Skeletal muscle tissue (tissue), 4 donors: ENCODE data around the gene DYNC1H1. TPM values are rescaled to one million over a fixed set of nuclear protein-coding genes. Genes with fewer than 3 reads are reported as not detected.
"Not testable (repeated sequence)": the region's sequence is repeated elsewhere in the genome, so short reads cannot be mapped to it uniquely, and the experiment has no call there.

Source experiments
- H3K27ac ChIP-seq: one replicate; pipeline ENCODE4 v1.7.0; 2013; ENCODE audit warnings: mild to moderate bottlenecking, low read depth, low read length, inconsistent platforms
- H3K27me3 ChIP-seq, 3 donors: one replicate each; pipeline ENCODE4 v1.7.0; 2013; ENCODE audit warnings: low read length in 3 of 3; ENCODE audit not compliant: control insufficient read depth in 3 of 3, insufficient read depth in 3 of 3
- H3K36me3 ChIP-seq, 3 donors: one replicate each; pipeline ENCODE4 v1.7.0; 2013; ENCODE audit warnings: low read length in 3 of 3; ENCODE audit not compliant: control insufficient read depth in 3 of 3, insufficient read depth in 3 of 3
- H3K4me1 ChIP-seq, 3 donors: one replicate each; pipeline ENCODE4 v1.7.0; 2013; ENCODE audit warnings: low read length in 3 of 3, mild to moderate bottlenecking in 3 of 3; ENCODE audit not compliant: control insufficient read depth in 3 of 3, insufficient read depth in 3 of 3
- H3K4me3 ChIP-seq, 3 donors: one replicate each; pipeline ENCODE4 v1.7.0; 2013; ENCODE audit warnings: low read length in 3 of 3
- H3K9ac ChIP-seq, 3 donors: one replicate each; pipeline ENCODE4 v1.7.0; 2013; ENCODE audit warnings: low read length in 3 of 3, mild to moderate bottlenecking in 3 of 3, moderate library complexity in 2 of 3, low read depth in 1 of 3
- H3K9me3 ChIP-seq, 3 donors: one replicate each; pipeline ENCODE4 v1.7.0; 2013; ENCODE audit warnings: low read length in 3 of 3; ENCODE audit not compliant: control insufficient read depth in 3 of 3
- total RNA-seq: library from RNA; depleted of rRNA; stranded (reverse); fragments of >200 nt; gene quantifications from one replicate; pipeline ENCODE4 v1.2.3, GENCODE V29; 2014
- donor health status: Osteomylitis.

Gene DYNC1H1
- total RNA-seq, 1 donor from 2014 or later: 211 TPM

DNA sequence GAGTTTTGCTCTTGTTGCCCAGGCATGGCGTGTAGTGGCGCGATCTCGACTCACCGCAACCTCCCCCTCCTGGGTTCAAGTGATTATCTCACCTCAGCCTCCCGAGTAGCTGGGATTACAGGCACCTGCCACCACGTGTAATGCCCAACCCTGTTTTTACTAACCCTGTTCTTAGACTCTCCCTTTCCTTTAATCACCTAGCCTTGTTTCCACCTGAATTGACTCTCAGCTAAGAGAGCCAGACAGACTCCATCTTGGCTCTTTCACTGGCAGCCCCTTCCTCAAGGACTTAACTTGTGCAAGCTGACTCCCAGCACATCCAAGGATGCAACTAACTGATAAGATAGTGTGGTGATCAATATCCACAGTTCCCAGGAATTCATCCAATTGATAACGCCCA, 100.2 kb downstream of the DYNC1H1 start:
- H3K36me3 ChIP-seq, H3K27me3 ChIP-seq, H3K9me3 ChIP-seq, H3K4me1 ChIP-seq, H3K27ac ChIP-seq, H3K4me3 ChIP-seq, H3K9ac ChIP-seq: not testable (repeated sequence)

DNA sequence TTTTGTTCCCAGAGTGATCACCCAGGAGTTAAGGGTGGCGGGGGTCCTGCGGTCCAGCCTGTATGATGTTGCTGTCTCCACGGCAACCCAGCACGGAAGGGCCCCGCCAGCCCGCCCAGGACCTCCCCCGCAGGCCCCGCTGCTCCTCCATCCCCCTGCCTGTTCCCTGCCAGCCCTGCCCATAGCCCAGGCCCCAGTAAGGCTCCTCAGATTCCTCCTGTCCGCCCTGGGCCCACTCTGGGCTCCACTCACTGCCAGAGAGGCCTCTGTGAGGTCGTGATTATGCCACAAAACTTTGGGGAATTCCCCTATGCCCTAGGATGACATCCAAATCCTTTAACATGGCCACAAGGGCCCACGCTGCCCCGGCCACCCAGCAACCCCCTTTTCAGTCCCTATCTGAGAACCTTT, 101.7 kb downstream of the DYNC1H1 start:
- Histone ChIP-seq H3K27ac (no peak overlapping the region), H3K27me3 (no peaks in the 10 kb centered on the region), H3K36me3 (no peaks in the 10 kb centered on the region), H3K4me1 (peaks cover 0 to 2% (median 0%) of the 10 kb centered on the region in 3 donors), H3K9ac (no peak overlapping the region), H3K9me3 (no peaks in the 10 kb centered on the region), H3K4me3 (no peak overlapping the region)

DNA sequence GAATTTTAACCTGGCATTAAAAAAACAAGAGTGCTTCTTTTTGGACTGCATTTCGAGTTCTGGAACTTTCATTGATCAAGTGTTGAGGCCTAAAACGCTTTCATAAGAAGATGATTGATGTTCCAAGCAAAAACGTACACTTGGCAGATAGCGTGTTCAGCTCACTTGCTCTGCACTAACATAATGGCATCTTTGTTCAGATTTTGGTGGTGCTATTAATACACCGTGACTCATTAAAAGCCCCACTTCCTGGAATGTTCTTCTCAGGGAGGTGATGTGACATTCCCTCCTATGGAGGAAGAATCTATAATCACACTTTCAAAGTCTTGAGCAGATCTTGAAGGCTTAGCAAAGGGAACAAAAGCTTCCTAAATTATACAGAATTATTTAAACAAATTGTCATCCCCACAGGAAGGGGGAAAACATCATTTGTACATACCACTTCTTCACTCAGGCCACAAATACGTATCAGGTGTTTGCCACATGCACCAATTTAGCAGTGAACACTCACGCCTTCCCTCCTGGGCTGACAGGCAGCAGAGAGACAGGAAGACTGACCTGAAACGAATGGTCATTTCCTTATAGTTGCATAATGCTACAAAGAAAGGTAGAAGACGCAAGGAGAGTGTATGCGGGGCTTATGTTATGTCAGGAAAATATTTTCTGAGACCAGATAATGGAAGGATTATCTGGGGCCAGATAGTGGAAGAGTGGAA, 107.1 kb downstream of the DYNC1H1 start:
- H3K27me3 ChIP-seq: no peaks in the 10 kb centered on the region
- H3K27ac ChIP-seq: no peak overlapping the region
- no peak overlapping the region for H3K4me3 ChIP-seq
- no peaks in the 10 kb centered on the region for H3K36me3 ChIP-seq
- H3K9ac ChIP-seq: no peak overlapping the region
- H3K4me1 ChIP-seq: peaks cover 0 to 9% (median 3%) of the 10 kb centered on the region in 3 donors
- H3K9me3 ChIP-seq: no peaks in the 10 kb centered on the region

DNA sequence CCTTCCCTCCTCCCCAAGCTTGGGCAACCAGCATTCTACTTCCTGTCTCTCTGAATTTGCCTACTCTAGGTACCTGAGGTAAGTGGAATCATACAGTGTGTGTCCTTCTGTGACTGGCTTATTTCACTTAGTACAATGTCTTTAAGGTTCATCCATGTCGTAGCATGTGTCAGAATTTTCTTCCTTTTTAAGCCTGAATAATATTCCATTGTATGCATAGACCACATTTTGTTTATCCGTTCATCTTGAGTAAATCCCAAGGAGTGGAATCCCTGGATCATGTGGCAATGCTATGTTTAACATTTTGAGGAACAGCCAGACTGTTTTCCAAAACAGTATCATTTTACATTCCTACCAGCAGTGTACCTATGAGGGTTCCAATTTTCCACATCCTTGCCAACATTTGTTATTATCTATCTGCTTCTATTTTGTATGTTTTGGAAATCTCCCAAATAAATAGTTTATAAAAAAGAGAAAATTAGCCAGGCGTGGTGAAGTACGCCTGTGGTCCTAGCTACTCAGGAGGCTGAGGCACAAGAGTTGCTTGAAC, 110.1 kb downstream of the DYNC1H1 start:
- H3K36me3 ChIP-seq: peaks cover 3 to 9% (median 8%) of the 10 kb centered on the region in 3 donors
- H3K27ac ChIP-seq: no peak overlapping the region
- H3K9ac ChIP-seq: no peak overlapping the region
- H3K4me3 ChIP-seq: peak overlapping the region in 1 of 3 donors; percentile 38
- H3K9me3 ChIP-seq: no peaks in the 10 kb centered on the region
- peaks cover 0 to 9% (median 3%) of the 10 kb centered on the region in 3 donors for H3K4me1 ChIP-seq
- H3K27me3 ChIP-seq: no peaks in the 10 kb centered on the region

DNA sequence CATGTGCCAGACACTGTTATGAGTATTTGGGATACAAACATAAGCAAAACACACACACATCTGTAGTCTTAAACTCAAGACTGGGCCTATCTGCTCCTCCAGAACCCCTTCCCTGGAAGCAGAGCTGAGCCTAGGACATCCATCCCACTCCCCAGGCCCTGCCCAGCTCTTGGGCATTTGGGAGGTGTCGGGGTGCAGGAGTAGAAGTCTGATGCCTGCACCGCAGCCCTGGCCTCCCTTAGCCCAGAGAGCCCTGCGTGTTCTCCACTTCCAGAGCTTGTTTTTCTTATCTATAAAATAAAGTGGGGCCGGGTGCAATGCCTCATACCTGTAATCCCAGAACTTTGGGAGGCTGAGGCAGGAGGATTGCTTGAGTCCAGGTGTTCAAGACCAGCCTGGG, 110.8 kb downstream of the DYNC1H1 start:
- peaks cover 0 to 9% (median 3%) of the 10 kb centered on the region in 3 donors for H3K4me1 ChIP-seq
- no peaks in the 10 kb centered on the region for H3K27me3 ChIP-seq
- peaks cover 9 to 16% (median 15%) of the 10 kb centered on the region in 3 donors for H3K36me3 ChIP-seq
- H3K4me3 ChIP-seq: no peak overlapping the region
- no peak overlapping the region for H3K27ac ChIP-seq
- no peaks in the 10 kb centered on the region for H3K9me3 ChIP-seq
- H3K9ac ChIP-seq: no peak overlapping the region

DNA sequence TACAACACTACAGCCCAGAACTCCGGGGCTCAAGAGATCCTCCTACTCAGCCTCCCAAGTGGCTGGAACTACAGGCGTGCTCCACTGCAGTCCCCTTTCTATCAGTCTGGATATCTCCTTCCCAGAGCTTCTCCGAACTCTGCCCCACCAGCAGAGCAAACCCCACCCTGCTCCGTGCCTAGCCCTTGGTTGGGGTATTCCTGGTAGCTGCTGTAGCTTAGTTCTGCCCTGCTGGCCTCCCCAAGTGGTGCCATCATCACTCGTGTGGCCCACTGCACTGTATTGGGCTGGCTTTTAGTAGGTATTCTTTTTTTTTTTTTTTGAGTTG, 113.0 kb downstream of the DYNC1H1 start:
- Histone ChIP-seq H3K9ac (no peak overlapping the region), H3K27me3 (no peaks in the 10 kb centered on the region), H3K27ac (no peak overlapping the region), H3K36me3 (peaks cover 30 to 36% (median 32%) of the 10 kb centered on the region in 3 donors), H3K4me1 (peaks cover under 1 to 9% (median 3%) of the 10 kb centered on the region in 3 donors), H3K4me3 (no peak overlapping the region), H3K9me3 (no peaks in the 10 kb centered on the region)

DNA sequence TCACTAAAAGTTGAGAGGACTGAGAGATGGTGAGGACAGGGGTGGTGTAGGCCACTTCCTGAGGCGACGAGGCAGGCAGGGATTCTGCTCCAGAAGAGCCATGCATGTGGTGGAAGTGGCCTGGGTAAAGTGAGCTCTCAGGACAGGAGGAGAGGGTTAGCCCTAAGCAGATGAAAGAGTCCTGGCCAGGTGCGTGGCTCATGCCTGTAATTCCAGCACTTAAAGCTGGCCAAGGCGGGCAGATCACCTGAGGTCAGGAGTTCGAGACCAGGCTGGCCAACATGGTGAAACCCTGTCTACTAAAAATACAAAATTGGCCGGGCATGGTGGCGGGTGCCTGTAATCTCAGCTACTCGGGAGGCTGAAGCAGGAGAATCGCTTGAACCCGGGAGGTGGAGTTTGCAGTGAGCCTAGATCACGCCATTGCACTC, 114.0 kb downstream of the DYNC1H1 start:
- not testable (repeated sequence) for H3K27me3 ChIP-seq, H3K9me3 ChIP-seq, H3K9ac ChIP-seq, H3K27ac ChIP-seq, H3K4me3 ChIP-seq
- peaks cover 3 to 16% (median 3%) of the 10 kb centered on the region in 3 donors for H3K4me1 ChIP-seq
- peaks cover 40 to 46% (median 40%) of the 10 kb centered on the region in 3 donors for H3K36me3 ChIP-seq

DNA sequence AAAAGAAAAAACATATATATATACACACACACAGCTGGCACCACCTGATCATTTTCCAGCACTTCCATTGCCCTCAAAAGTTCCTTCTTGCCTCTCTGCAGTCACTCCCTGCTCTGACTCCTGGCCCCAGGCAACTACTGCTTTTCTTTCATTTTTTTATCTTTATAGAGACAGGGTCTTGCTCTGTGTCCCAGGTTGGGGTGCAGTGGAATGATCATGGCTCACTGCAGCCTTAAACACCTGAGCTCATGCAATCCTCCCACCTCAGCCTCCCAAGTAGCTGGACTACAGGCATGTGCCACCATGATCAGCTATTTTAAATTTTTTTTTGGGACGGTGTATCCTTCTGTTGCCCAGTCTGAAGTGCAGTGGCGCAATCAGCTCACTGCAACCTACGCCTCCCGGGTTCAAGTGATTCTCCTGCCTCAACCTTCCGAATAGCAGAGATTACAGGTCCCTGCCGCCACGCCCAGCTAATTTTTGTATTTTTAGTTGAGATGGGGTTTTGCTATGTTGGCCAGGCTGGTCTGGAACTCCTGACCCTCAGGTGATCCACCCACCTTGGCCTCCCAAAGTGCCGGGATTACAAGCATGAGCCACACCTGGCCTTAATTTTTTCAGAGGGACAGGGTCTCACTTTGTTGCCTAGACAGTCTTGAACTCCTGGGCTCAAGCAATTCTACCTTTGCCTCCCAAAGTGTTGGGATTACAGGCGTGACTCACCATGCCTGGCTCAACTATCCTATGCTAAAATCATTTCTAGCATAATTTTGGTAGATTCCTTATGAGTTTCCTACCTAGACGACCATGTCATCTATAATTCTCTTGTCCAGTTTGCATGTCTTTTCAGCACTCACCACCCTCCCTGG, 114.7 kb downstream of the DYNC1H1 start:
- H3K27ac ChIP-seq: no peak overlapping the region
- H3K27me3 ChIP-seq: no peaks in the 10 kb centered on the region
- H3K4me3 ChIP-seq: no peak overlapping the region
- H3K9me3 ChIP-seq: no peaks in the 10 kb centered on the region
- H3K9ac ChIP-seq: no peak overlapping the region
- H3K4me1 ChIP-seq: peaks cover 3 to 21% (median 3%) of the 10 kb centered on the region in 3 donors
- peaks cover 43 to 53% (median 46%) of the 10 kb centered on the region in 3 donors for H3K36me3 ChIP-seq

DNA sequence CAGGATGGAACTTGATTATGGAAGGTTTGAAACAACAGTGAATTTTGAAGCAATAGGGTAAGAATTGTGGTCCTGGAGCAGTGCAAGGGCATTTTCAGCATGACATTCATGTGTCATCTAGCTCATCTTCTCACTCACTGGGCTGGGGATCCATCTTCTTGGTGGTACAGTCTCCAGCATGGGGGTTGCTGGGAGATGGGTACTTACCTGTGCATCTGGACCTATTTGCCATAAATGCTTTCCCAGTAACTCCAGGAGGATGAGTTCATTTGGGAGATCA, 115.3 kb downstream of the DYNC1H1 start:
- no peaks in the 10 kb centered on the region for H3K9me3 ChIP-seq
- no peak overlapping the region for H3K27ac ChIP-seq
- H3K9ac ChIP-seq: no peak overlapping the region
- no peaks in the 10 kb centered on the region for H3K27me3 ChIP-seq
- peaks cover 0 to 20% (median 3%) of the 10 kb centered on the region in 3 donors for H3K4me1 ChIP-seq
- no peak overlapping the region for H3K4me3 ChIP-seq
- H3K36me3 ChIP-seq: peaks cover 48 to 59% (median 52%) of the 10 kb centered on the region in 3 donors
